Stimulated activated CD4-positive, alpha-beta T cell treated with anti-CD3 and anti-CD28 coated beads, Interleukin-4, amount 100 ng/mL, for 24 hours (primary cell): ENCODE measurements around the gene TEC.
"Not testable (repeated sequence)": the region's sequence is repeated elsewhere in the genome, so short reads cannot be mapped to it uniquely, and the experiment has no call there.

ENCODE experiments used
- DNase-seq: peaks from one replicate; pipeline ENCODE4 v3.0.0-alpha.2; 2020

Gene TEC

GRCh38 chr4:48237996-48238645 lies 31.5 kb downstream of the TEC start:
- DNase-seq: no peak

GRCh38 chr4:48235050-48235449 lies 34.6 kb downstream of the TEC start:
- DNase-seq: no peak

GRCh38 chr4:48234575-48234974 lies 35.1 kb downstream of the TEC start:
- no peak for DNase-seq

- no peak for DNase-seq
Observed at GRCh38 chr4:48228949-48229348, 40.7 kb downstream of the TEC start.

GRCh38 chr4:48227662-48228061 lies 42.0 kb downstream of the TEC start:
- DNase-seq: no peak

GRCh38 chr4:48226199-48226598 lies 43.4 kb downstream of the TEC start:
- no peak for DNase-seq

GRCh38 chr4:48225368-48226141 lies 44.1 kb downstream of the TEC start:
- no peak for DNase-seq

GRCh38 chr4:48224606-48225005 lies 45.0 kb downstream of the TEC start:
- DNase-seq: no peak

- no peak for DNase-seq
Observed at GRCh38 chr4:48223633-48224295, 45.9 kb downstream of the TEC start.

- no peak for DNase-seq
Observed at GRCh38 chr4:48222491-48222890, 47.1 kb downstream of the TEC start.

GRCh38 chr4:48219430-48219829 lies 50.2 kb downstream of the TEC start:
- DNase-seq: not testable (repeated sequence)

- no peak for DNase-seq
Observed at GRCh38 chr4:48216563-48216962, 53.1 kb downstream of the TEC start.

GRCh38 chr4:48215977-48216376 lies 53.7 kb downstream of the TEC start:
- no peak for DNase-seq

GRCh38 chr4:48212165-48212564 lies 57.5 kb downstream of the TEC start:
- DNase-seq: no peak

GRCh38 chr4:48210966-48211328 lies 58.7 kb downstream of the TEC start:
- DNase-seq: no peak

GRCh38 chr4:48205626-48206025 lies 64.0 kb downstream of the TEC start:
- DNase-seq: no peak

- DNase-seq: no peak
Observed at GRCh38 chr4:48205107-48205506, 64.5 kb downstream of the TEC start.

- no peak for DNase-seq
Observed at GRCh38 chr4:48203819-48204218, 65.8 kb downstream of the TEC start.

- no peak for DNase-seq
Observed at GRCh38 chr4:48197643-48198237, 71.9 kb downstream of the TEC start.

GRCh38 chr4:48196758-48197504 lies 72.7 kb downstream of the TEC start:
- DNase-seq: no peak

- no peak for DNase-seq
Observed at GRCh38 chr4:48195853-48196252, 73.8 kb downstream of the TEC start.

GRCh38 chr4:48195374-48195773 lies 74.3 kb downstream of the TEC start:
- no peak for DNase-seq

- DNase-seq: no peak
Observed at GRCh38 chr4:48194971-48195370, 74.7 kb downstream of the TEC start.
